GM23338 (cell line): Measurements from ENCODE around the gene PARP1.

Experiments used
- EZH2phosphoT487 ChIP-seq: fragments of 200-600 bp; sonication (generic); IDR thresholded peaks from one replicate; pipeline ENCODE4 v1.8.1; 2018; ENCODE audit warnings: antibody characterized with exemption; ENCODE audit not compliant: unreplicated experiment
- TF ChIP-seq, protein P1 (sequence below), 2 experiments: fragments of 200-600 bp in 1 of 2; sonication (generic) in 1 of 2; conservative IDR thresholded peaks; 2 replicates each; pipeline versions ENCODE4 v1.5.1 to v1.6.1; 2016 to 2017; ENCODE audit warnings: antibody characterized with exemption in 2 of 2, low read depth in 2 of 2, mild to moderate bottlenecking in 2 of 2, moderate library complexity in 1 of 2

DNA sequence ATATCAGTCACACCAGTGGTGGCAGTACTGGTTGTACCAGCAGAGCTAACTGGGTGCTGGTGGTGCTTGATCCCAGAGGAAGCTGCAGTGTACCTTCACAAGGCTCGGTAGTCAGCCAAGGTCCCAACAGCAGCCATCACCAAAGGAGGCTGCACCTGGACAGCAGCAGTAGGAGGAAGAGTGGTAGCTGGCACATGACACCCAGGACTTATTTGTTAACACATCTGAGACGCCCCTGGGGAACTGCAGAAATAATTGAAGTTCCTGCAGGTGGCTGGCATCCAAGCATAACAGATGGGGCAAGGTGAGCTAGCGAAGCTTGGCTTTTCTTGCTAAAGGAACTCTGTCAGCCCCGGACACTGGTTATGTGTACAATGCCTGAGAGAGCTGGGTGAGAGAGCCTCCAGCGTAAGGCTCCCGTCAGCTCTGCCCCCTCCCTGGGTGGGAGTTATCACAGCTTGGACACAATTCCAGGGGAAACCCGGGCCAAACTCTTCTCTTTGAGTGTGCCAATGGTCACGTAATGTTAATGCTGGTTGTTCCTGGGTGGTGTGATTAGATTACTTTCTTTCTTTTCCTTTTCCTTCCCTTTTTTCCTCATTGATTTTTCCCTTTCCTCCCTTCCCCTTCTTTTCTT is 29.1 kb upstream of the PARP1 start:
- TF ChIP-seq, protein P1, sequence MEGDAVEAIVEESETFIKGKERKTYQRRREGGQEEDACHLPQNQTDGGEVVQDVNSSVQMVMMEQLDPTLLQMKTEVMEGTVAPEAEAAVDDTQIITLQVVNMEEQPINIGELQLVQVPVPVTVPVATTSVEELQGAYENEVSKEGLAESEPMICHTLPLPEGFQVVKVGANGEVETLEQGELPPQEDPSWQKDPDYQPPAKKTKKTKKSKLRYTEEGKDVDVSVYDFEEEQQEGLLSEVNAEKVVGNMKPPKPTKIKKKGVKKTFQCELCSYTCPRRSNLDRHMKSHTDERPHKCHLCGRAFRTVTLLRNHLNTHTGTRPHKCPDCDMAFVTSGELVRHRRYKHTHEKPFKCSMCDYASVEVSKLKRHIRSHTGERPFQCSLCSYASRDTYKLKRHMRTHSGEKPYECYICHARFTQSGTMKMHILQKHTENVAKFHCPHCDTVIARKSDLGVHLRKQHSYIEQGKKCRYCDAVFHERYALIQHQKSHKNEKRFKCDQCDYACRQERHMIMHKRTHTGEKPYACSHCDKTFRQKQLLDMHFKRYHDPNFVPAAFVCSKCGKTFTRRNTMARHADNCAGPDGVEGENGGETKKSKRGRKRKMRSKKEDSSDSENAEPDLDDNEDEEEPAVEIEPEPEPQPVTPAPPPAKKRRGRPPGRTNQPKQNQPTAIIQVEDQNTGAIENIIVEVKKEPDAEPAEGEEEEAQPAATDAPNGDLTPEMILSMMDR (conservative IDR thresholded peaks at IDR 0.05; ENCODE audit: low read depth in 2 of 2) = no peak
- no peak for TF ChIP-seq EZH2phosphoT487
